EH (cell line): Measurements from ENCODE around the gene RHD.
"Not testable (repeated sequence)": the region's sequence is repeated elsewhere in the genome, so short reads cannot be mapped to it uniquely, and the experiment has no call there.

Experiments used
- DNase-seq: peaks from one replicate; pipeline ENCODE4 v3.0.0-alpha.2; 2015; ENCODE audit warnings: low read depth

Gene RHD

DNA sequence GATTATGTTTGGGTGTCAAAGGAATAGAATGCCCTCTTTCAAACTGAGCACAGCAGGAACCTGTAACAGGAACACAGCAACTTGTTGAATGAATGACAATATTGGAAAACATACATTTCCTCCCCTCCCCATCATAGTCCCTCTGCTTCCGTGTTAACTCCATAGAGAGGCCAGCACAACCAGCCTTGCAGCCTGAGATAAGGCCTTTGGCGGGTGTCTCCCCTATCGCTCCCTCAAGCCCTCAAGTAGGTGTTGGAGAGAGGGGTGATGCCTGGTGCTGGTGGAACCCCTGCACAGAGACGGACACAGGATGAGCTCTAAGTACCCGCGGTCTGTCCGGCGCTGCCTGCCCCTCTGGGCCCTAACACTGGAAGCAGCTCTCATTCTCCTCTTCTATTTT, at the start of gene RHD:
Gene RHD, plus strand, starts transcription at position 272 of the 400 bp plus-strand sequence. Its CDS starts 39 bp downstream, at position 311.
- DNase-seq: not testable (repeated sequence)

DNA sequence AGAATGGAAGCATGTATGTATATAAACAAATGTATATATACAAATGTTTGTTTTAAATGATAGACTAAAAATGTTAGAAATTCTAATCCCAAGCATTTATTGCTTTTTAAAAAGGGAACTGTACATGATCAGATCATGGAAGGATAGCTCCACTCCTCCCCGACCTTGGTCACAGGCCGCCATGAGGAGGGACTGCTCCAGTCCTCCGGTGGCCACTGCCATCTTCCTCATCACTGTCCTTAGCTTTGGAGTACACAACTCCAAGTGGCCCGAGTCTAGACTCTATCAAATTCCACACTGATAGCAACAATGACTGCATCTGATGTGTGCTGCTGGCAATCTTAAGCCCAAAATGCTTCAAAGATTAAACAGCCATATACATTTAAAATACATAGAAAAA, 49.7 kb upstream of the RHD start:
- DNase-seq: no peak

DNA sequence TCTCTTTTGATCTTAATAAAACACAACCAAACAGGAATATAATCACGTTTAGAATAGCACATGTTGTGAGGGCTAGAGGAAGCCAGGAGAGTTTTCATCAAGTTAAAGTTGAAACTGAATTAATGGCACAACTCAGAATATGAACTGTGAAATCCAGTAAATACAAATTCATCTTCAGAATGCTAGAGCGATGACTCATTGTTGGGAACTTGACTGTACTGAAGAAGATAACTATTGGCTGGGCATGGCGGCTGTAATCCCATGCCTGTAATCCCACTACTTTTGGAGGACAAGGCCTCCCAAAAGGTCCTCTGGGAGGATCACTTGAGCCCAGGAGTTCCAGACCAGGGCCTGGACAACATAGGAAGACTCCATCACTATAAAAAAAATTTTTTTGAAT, 48.8 kb upstream of the RHD start:
- peak; percentile 50 for DNase-seq

DNA sequence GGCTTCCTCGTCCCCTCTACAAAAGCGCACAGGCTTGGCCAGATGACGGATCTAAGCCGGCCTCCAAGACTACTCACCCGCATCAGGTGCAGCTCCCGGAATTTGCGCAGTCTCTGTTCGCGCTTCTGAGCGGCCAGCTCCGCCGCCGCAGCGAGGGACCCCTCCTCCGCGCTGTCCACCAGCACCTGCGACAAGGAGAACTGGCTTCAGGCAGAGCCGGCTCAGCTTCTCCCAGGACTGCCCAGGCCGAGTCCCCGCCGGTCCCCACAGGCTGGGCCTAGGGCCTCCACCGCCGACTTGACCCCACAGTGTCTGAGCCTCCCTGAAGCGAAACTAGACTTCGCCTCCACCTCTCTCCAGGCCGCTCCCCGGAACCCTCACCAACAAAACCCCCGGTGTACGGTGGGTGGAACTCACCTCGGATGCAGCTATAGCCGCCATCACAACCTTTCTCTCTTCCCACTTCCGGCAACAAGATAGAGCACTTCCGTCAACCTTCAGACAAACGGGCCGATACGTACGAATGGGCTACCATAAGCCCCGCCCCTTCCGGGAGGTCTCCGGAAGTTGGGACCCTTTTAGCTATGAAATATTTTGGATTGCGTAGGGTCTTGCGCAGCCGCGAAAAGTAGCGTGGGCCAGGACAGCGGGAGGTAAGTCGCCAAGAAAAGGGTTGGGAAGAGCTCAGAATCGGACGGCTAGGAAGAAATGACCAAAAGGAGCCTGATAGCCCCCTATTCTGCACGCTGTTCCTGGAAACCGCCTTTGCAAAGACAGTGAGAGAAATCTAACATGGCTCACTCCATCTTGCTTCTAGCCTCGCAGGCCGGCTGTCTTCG, 40.1 kb upstream of the RHD start, which contains the start of gene SYF2:
Gene SYF2, minus strand, starts transcription at position 476 of the 839 bp plus-strand sequence. Its CDS starts 35 bp downstream, at position 441.
- DNase-seq: peak; percentile 95

DNA sequence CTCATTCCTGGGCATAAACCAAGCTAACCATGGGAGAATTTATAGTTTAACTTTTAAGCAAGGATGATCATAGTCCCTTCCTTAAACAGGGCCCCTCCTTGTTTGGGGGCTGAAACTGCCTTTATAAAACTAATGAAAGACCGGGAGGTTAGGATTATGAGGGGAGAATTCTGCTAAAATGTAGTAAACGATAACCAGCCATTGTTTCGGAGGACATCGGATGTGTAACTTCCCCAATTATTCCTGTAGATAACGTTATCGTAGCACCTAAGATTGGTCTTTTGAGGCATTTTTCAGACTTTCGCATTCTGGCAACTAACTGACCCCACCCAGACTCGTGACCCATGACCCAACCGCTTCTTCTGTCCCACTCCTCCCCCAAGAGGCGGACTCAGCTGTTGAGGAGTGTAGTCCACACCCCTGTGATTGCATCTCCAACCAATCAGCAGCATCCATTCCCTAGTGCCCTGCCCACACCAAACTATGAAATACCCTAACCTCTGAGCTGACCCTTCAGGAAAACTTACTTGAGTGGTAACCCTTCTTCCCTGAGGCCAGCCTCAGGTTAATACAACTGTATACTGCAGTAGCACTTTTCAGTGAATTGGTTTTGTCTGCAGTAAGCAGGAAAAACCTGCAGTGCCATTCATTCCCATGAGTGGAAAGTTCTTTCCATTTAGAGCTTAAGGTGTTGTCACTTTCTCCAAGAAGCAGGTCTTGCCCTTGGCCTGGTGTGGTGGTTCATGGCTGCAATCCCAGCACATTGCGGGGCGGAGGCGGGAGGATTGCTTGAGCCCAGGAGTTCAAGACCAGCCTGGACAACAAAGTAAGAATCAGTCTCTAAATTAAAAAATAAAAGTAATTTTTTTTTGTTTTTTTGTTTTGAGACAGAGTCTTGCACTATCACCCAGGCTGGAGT, 39.2 kb upstream of the RHD start:
- DNase-seq: peak; percentile 91

DNA sequence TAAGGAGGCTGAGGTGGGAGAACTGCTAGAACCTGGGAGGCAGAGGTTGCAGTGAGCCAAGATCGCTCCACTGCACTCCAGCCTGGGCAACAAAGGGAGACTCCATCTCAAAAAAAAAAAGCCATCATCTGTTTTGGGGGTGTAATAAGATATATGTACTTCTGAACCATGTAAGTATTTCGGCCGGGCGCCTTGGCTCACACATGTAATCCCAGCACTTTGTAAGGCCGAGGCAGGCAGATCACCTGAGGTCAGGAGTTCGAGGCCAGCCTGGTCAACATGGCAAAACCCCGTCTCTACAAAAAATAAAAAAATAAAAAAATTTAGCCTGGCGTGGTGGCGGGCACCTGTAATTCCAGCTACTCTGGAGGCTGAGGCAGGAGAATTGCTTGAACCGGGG, 36.9 kb upstream of the RHD start:
- DNase-seq: not testable (repeated sequence)

DNA sequence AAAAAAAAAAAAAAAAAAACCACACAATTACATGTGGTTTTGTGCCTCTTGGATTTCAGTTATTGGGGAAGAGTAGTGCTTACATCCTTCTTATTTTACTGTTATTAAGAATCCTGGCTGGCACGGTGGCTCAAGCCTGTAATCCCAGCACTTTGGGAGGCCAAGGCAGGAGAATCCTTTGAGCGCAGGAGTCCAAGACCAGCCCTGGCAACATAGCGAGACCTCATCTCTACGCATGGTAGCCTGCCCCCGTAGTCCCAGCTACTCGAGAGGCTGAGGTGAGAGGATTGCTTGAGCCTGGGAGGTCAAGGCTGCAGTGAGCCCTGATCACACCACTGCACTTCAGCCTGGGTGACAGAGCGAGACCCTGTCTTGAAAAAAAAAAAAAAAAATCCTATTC, 36.0 kb upstream of the RHD start:
- not testable (repeated sequence) for DNase-seq

DNA sequence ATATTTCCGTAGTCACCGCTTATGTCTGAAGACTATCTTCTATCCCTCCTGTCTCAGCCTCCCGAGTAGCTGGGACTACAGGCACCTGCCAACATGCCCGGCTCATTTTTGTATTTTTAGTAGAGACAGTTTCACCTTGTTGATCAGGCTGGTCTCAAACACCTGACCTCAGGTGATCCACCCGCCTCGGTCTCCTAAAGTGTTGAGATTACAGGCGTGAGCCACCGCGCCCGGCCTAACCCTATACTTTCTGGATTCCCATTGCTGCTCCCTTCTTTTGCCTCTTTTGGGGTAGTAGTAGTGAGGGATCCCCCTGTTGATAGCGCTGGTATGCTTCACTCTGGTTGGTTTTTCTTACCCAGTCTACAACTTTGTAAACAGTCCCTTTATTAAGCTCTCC, 34.3 kb upstream of the RHD start:
- DNase-seq: no peak

DNA sequence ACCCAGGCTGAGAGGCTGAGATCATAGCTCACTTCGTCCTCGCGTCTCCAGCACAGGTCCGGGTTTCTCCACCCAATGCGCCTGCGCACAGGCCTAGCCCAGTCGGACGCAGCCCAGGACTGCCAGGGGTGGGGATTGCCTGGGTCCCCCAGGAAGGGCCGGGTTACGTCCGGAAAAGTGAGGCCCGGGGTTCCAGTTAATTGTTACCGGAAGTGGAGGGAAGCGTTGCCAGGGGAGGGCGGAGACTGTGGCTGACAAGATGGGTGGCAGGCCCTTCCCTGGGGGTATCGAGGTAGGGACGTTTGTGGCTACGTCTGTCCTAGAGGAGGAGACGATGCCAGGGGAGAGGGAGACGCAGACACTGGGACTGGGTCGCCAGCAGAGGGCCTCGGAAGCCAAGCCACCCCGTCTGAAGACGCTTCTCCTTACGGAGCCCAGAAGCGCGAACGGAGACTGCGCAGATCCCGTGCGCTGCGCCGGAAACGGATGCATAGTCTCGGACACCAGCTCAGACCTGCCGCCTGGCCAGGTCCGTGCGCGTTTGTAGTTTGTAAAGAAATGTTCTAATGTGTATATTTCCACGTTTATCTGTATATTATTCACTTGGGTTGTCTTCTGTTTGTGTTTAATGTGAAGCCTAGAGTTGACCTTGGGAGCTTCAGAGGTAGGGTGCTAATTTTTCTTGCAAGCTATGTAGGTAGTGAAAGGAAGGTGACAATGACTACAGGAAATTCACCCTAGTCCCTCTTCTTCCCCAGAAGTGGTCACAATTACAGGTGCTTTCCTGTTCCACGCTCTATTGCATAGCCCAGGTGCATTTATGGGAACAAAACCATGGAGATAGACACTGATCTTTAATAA, 32.4 kb upstream of the RHD start:
- DNase-seq: peak; percentile 95

DNA sequence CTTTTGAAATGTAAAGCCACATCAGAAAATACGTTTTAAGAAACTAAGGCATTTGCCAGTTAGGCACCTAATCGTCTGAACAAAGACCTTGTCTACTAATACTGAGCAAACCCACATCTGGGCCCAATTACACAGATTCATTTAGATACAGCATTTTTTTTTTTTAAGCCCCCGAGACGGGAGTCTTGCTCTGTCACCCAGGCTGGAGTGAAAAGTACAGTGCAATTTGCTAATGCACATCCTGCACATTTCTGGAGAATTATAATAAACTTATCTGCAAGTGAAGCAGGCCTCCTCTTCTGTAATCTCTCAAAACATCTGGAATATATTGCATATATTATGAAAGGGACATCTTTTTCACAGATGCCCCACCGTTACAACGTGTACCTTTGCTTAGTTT, 28.4 kb upstream of the RHD start:
- no peak for DNase-seq

DNA sequence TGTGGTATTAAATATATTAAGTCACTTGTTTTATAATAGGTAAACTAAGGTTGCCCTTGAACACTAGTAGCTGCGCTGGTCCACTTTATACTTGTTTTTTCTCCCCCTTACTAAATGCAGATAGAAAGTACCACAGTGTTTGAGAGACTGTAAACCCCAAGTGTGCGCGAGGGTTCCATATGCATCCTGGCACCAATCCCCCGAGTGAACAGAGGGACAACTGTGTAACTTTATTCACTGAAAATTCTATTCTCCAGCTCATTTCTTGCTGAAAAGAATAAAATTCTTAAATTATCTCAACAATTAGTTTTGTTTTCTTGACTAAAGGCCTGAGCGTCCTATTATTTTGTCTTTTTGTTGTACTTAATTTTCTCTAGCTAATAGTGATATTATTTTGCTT, 26.9 kb upstream of the RHD start:
- no peak for DNase-seq

DNA sequence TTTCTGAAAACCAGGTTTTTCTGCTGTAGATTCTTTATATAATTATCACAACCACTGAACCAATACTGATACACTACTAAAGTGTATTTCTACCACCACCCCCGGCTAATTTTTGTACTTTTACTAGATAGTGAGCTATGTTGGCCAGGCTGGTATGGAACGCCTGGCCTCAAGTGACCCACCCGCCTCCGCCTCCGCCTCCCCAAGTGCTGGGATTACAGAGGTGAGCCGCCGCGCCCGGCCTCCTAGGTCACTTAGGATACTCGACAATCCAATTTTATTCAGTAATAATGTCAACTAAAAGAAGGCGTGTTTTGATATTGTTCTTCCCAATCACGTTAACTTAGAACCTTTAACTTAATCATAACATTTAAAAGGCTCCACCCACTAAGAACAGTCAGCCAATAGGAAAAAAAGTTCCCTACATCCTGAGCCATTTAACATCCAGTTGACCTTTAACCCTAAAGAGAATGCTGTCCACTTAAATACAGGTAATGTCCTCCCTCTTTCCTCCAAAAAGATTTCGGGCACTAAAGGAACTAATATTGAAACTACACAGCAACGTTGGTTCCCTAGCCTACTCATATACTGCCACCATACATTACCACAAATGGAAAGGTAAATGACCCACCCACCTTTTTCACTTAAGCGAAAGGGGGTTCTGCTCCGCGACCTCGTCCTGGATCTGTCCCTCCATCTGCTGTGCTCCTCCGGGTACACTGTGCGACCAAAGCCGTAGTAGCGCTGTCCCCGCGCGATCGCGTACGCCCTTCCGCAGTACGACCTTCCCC, 26.3 kb upstream of the RHD start:
- peak; percentile 44 for DNase-seq

DNA sequence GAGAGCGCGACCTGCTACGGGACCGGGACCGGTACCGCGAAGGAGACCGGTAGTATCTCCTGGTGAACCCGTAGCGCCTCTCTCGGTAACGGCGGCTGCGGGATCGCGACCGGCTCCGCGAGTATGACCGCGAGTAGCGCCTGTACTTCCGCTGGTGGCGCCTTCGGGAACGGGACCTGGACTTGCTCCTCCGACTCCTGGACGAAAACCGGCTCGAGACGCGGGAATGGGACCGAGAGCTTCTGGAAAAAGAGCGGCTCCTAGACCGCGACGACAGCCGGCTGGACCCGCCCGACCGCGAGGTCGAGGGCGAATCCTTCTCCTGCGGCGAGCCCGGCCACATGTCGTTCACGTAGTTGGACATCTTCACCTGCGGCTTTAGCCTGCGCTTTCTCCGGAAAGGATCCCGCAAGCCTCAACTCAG, 25.7 kb upstream of the RHD start:
- DNase-seq: peak; percentile 34

DNA sequence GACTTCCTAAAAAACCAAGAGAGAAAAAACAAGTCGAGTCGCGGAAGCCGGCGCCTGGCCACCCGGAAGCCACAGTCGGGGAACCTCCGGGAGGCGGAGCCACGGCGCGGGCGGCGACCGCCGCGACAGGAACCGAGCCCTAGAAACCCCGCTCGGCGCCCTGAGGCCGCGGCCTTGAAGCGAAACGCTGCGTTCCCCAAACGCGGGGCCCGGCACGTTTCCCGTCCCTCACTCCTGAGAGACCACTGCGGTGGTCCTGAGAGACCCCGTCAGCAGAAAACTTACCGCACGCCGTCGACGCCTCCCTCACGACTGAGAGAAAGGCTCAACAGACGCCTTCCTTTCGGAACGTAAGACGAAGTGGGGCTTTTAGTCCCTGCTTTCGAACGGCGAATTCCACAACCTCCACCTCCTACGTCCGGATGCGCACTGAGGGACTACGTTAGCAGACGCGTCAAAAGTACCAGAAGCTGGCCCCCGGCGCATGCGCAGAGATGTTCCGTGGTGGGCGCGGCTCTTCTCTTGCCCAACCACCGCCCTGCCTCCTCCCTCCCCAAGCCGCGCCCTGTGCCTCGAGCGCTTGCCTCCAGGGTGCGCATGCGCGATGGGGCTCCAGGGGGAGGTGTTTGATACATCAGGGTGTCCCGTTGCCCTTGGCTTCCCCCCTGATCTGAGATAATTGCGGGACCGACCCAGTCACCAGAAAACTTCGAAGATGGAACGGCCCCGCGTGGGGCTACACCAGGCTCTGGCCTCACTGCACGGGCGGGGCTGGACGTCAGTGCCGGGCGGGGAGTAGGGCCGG, 25.1 kb upstream of the RHD start, which contains the start of gene RSRP1:
Gene RSRP1, minus strand, starts transcription at position 431 of the 805 bp plus-strand sequence. CDS start 491 bp downstream, outside the sequence.
- peak; percentile 99 for DNase-seq

DNA sequence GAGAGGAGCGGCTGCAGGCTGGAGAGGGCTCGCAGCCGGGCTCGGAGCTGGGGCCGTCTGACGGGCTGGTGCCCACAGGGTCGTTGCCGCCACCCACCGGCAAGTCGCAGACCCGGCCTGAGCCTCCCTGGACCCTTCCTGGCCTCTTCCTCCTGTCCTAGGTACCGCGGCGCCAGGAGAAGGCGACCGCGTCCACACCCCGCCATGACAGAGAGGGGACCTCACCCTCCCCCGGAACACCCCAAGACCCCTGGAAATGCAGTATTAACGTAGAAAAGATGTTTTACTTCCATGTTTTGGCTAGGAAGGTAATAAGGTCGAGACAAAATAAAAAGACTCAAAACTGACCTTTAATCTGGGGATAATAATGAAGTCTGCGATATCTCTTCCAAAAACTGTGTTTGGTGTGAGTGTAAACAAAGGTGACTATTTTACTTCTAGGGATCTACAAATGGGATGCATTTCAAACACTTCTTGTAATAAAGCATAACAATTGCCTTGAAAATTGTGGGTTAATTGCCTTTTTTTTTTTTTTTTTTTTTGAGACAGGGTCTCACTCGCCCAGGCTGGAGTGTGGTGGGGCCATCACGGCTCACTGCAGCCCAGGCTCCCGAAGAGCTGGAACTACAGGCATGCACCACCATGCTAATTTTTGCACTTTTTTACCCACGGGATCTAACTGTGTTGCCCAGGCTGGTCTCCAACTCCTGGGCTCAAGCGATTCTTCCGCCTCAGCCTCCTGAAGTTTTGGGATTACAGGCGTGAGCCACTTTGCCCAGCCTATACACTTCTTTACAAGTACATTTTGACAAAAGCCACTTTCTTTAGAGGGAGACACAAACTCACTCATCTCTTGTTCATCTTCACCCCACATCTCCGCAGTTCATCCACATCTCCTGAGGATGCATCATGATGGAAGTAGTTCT, 24.2 kb upstream of the RHD start:
- DNase-seq: no peak

DNA sequence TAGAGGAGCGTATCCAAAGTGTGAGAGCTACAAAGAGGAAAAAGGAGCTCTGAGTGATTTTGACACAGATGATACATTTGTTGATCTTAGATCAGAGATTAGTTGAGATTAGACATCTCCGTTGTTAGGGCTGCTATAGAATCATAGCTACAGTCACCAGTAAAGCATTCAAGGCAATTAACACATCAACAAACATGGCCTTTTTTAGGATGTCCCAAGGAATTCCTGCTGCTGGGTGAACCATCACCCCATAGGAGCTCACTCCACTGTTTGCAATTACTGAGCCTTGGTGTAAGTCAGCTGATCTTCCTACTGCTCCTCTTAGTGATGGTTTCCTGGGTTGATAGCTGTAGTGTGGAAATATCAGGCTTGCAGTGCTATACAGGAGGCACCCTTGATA, 18.4 kb upstream of the RHD start:
- DNase-seq: peak; percentile 98

DNA sequence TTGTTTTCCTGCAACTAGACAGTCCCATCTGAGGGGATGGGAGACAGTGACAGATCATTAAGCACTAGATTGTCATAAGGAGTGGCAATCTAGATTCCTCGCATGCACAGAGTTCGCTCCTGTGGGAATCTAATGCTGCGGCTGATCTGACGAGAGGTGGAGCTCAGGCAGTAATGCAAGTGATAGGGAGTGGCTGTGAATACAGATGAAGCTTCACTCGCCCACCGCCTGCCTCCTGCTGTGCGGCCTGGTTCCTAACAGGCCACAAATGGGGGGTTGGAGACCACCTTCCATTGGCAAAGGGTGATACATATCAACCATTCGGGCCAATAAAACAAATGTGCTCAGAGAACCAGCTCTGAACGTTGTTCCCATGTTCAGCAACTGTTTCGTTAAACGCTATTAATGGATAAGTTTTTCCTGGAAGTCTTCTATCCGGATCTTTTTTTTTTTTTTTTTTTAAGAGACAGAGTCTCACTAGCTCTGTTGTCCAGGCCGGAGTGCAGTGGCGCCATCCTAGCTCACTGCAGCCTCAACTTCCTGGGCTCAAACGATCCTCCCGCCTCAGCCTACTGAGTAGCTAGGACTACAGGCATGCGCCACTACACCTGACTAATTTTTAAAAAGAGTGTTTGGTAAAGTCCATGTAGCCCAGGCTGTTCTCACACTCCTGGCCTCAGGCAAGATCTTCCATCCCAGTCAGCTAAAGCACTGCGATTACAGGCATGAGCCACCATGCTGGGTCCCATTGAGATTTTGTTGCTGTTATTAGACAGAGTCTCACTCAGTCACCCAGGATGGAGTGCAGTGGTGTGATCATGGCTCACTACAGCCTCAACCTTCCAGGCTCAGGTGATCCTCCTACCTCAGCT, 16.4 kb upstream of the RHD start:
- DNase-seq: no peak

DNA sequence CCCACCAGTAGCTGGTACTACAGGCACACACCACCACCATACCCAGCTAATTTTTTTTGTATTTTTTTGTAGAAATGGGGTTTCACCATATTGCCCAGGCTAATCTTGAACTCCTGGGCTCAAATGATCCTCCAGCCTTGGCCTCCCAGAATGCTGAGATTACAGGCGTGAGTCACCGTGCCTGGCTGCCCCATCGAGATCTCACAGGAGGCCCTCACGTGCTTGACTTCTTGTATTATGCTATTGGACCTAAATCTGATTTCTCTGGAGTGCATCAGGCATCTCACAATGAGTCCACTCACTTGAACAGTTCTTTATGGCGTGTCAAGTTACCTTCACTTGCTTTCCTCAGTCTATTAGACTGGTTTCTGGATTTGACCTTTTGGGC, 15.7 kb upstream of the RHD start:
- DNase-seq: peak; percentile 23
